Measurements from ENCODE around the gene BATF2. TPM values are rescaled to one million over a fixed set of nuclear protein-coding genes. Genes with fewer than 3 reads are reported as not detected.

Gene BATF2
- total and polyA plus RNA-seq, 9 of the 15 experiments (the other 6 are each of a cell fraction or from before 2014, with no cell fraction given): 1.7 to 8.9 (median 6.4) TPM

GRCh38 chr11:65019824-65020223 lies 23.1 kb upstream of the BATF2 start:
- intact Hi-C loops (cut with micrococcal nuclease) (no loop called here), in situ Hi-C loops (cut with MboI) (no loop called here)
- Histone ChIP-seq H4K20me1 (replicated peaks; ENCODE audit: control insufficient read depth, insufficient read depth, low read length) (no peaks in the 10 kb centered on the region), H3K27ac (ENCODE audit: extremely low read depth, low read depth, low read length) (no peak overlapping the region), H3K36me3 (ENCODE audit: control insufficient read depth, insufficient read depth, low read length) (peaks cover 42% of the 10 kb centered on the region; the same call in 2 of the 3 replicates), H3K4me3 (no peak overlapping the region), H3K79me2 (ENCODE audit: control insufficient read depth, insufficient read depth, low read length) (peaks cover 20% of the 10 kb centered on the region), H3K27me3 (ENCODE audit: control insufficient read depth in 2 of 2, insufficient read depth in 2 of 2, low read length in 2 of 2) (no peaks in the 10 kb centered on the region), H3K4me2 (ENCODE audit: insufficient read depth, low read length) (no peak overlapping the region), H3K9me3 (replicated peaks; ENCODE audit: control insufficient read depth, insufficient read depth, low read depth, low read length) (no peaks in the 10 kb centered on the region; the same call in 1 of the 2 replicates), H2AFZ (ENCODE audit: low read depth, low read length) (no peak overlapping the region), H3K4me1 (replicated peaks in 1 of 2; ENCODE audit: control insufficient read depth in 2 of 2, insufficient read depth in 2 of 2, low read length in 2 of 2) (peaks cover 10 to 39% of the 10 kb centered on the region in 2 experiments; a peak in 4 of 5 replicates), H3K9me1 (ENCODE audit: control insufficient read depth, insufficient read depth, low read length) (peaks cover 4% of the 10 kb centered on the region), H3K9ac (ENCODE audit: insufficient read depth in 1 of 2, low read depth in 2 of 2, low read length in 2 of 2) (0 out of 4 replicates have a peak overlapping the region, but pooled peaks of 1 of the 2 experiments have one; percentile 28)
- no TSS peak for BruUV-seq (replicated peaks)
- TF ChIP-seq ARNT (IDR thresholded peaks at IDR 0.05) (no peak), SETDB1 (IDR thresholded peaks at IDR 0.05; ENCODE audit: low read length) (no peak), E2F6 (IDR thresholded peaks at IDR 0.05; ENCODE audit: borderline replicate concordance in 1 of 2, extremely low read depth in 1 of 2, insufficient read depth in 1 of 2, insufficient read length in 1 of 2, low read depth in 1 of 2, low read length in 1 of 2, poor library complexity in 1 of 2, severe bottlenecking in 1 of 2) (no peak), NONO (IDR thresholded peaks at IDR 0.05; ENCODE audit: low read depth in 2 of 2, low read length in 1 of 2) (no peak), ZNF518B (CRISPR knock-in tag; IDR thresholded peaks at IDR 0.05) (no peak), ZNF324 (CRISPR knock-in tag; IDR thresholded peaks at IDR 0.05) (no peak), ZBTB26 (CRISPR knock-in tag; IDR thresholded peaks at IDR 0.05) (no peak), ZFP91 (CRISPR knock-in tag; IDR thresholded peaks at IDR 0.05) (no peak), HEY1 (CRISPR knock-in tag; IDR thresholded peaks at IDR 0.05; ENCODE audit: borderline replicate concordance) (no peak)
- no peak for ATAC-seq
- ChIA-PET POLR2A (no interaction called here), CTCF (ENCODE audit: low intra/inter-chr PET ratio) (no interaction called here)
- DNase-seq (ENCODE audit: extremely low read depth in 1 of 4, low spot score in 3 of 4): no peak
- 63% methylated on average over 7 of the region's 7 CpGs for WGBS (ENCODE audit: insufficient coverage, low coverage, missing lambda C conversion rate)
- FAIRE-seq: no peak
